Sigmoid colon (tissue), 4 donors: Measurements from ENCODE around the gene DCAF15.

ENCODE experiments used
- EP300 ChIP-seq, 4 donors: sonication (generic); formaldehyde crosslinking; IDR thresholded peaks; one replicate each; pipeline ENCODE4 v1.6.1; 2017; ENCODE audit warnings: antibody characterized with exemption in 4 of 4
- POLR2A ChIP-seq, 2 donors: fragments of 450-650 bp; IDR thresholded peaks; one replicate each; pipeline ENCODE4 v1.6.1; 2016; ENCODE audit warnings: antibody characterized with exemption in 2 of 2, mild to moderate bottlenecking in 2 of 2, moderate library complexity in 2 of 2
- TF ChIP-seq, protein P1 (sequence below), 4 experiments: fragments of 450-650 bp in 3 of 4; fragments of 200-600 bp in 1 of 4; IDR thresholded peaks; one replicate each; pipeline ENCODE4 v1.5.1; 2016 to 2019; ENCODE audit warnings: antibody characterized with exemption in 4 of 4, mild to moderate bottlenecking in 3 of 4, moderate library complexity in 2 of 4

DNA sequence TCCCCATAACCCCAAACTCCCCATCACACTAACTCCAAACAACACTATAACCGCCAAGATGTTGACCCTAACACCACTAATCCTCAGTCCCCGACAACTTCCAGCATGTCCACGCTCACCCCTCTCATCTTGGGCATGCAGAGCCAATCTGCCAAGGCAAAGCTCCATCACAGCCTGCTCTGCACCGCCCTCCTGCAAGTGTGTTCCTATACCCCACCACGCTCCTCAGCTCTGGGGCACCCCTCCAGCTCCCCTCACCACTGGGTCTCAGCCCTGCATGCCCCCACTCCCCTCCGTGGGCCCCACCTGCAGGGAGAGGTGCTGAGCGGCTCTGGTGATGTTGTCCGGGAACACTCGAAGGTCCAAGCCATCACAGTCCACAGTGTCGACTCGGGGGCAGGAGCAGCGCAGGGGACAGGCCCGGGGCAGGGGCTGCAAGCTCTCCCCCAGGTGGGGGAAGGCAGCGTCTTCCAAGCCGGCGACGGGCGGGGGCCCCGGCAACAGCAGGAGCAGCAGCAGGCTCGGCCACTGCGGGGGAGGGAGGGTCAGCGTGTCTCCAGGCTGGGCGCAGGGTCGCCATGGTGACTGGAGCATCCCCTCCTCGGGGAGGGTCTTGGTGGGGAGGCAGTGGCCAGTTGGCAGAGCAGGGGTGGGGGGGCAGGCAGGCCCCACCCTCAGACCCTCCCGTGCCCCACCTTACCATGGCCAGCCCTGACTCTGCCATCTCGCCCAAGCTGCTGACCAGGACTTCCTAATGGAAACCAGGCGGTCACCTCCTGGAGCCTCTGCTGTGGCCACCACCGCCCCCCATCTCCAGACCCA lies 14.6 kb upstream of the DCAF15 start:
- TF ChIP-seq, protein P1, sequence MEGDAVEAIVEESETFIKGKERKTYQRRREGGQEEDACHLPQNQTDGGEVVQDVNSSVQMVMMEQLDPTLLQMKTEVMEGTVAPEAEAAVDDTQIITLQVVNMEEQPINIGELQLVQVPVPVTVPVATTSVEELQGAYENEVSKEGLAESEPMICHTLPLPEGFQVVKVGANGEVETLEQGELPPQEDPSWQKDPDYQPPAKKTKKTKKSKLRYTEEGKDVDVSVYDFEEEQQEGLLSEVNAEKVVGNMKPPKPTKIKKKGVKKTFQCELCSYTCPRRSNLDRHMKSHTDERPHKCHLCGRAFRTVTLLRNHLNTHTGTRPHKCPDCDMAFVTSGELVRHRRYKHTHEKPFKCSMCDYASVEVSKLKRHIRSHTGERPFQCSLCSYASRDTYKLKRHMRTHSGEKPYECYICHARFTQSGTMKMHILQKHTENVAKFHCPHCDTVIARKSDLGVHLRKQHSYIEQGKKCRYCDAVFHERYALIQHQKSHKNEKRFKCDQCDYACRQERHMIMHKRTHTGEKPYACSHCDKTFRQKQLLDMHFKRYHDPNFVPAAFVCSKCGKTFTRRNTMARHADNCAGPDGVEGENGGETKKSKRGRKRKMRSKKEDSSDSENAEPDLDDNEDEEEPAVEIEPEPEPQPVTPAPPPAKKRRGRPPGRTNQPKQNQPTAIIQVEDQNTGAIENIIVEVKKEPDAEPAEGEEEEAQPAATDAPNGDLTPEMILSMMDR (IDR thresholded peaks at IDR 0.05), result no peak
- TF ChIP-seq EP300 (IDR thresholded peaks at IDR 0.05) (no peak), POLR2A (IDR thresholded peaks at IDR 0.05) (no peak)
